Activated CD4-positive, CD25-positive, alpha-beta regulatory T cell treated with anti-CD3 and anti-CD28 coated beads, Interleukin-2, amount 50 U/mL, for 16 hours (primary cell): Measurements from ENCODE around the gene MYO5A.
"Not testable (repeated sequence)": the region's sequence is repeated elsewhere in the genome, so short reads cannot be mapped to it uniquely, and the experiment has no call there.

Experiments
- DNase-seq: peaks from one replicate; pipeline ENCODE4 v3.0.0-alpha.2; 2020; ENCODE audit warnings: low read depth, low spot score

MYO5A gene

GRCh38 chr15:52288986-52289385 is 239.7 kb downstream of the MYO5A start:
- DNase-seq, result no peak

DNA sequence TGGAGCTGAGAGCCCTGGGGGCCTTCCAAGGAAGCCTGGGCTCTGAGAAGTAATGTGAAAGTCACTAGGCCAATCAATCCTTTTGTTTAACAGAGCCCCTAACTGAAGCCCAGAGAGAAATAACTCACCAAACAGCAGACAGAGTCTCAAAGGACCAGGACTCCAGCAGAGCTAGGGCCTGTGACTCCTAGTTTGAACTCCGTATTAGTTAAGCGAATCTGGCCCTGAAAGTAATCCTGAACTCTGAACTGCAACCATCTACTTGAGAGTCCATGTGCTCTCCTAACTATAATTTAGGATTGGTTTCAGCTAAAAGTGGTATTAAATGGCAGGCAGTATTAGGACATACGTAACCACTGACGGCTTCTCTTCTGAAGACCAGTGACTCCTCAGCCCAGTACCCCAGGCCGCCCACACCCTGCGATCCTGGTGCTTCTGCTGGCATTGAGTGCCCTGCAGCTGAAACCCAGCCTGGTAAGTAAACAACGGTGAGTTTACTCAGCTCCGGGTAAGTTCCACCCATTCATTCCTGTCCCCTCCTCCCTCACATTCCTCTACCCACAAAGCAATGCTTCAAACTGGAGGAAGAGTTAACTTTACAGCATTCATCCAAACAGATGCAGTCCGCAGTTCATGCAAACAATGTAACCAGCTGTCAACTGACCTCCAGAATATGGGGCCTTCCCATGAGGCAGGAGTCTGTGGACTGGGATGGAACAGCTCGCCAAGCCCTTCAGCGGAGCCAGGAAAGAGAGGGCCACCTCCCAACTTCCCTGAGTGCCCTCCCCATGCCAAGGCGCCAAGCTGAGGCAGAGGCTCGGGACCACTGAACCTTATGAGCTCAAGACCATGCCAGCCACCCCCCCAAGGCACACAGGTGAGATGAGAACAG is 240.4 kb downstream of the MYO5A start:
- DNase-seq, result no peak

GRCh38 chr15:52287114-52287513 is 241.6 kb downstream of the MYO5A start:
- DNase-seq, result no peak

GRCh38 chr15:52285941-52286340 is 242.7 kb downstream of the MYO5A start:
- not testable (repeated sequence) for DNase-seq

DNA sequence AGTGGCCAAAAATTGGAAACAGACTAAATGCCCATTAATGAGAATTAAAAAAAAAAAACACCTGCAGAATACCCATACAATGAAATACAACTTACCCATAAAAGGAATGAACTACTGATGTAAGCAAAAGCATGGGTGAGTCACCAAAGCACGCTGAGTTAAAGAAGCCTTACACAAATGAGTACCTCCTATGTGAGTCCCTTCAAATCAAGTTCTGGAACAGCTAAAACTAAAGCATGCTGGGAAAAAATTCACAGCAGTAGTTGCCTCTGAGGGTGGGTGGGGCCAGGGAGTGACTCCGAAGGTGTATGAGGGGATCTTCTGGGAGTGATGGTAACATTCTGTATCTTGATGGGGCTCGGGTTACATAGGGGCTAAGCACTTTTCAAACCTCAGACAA is 244.5 kb downstream of the MYO5A start:
- DNase-seq, result no peak

GRCh38 chr15:52283281-52283680 is 245.4 kb downstream of the MYO5A start:
- no peak for DNase-seq

DNA sequence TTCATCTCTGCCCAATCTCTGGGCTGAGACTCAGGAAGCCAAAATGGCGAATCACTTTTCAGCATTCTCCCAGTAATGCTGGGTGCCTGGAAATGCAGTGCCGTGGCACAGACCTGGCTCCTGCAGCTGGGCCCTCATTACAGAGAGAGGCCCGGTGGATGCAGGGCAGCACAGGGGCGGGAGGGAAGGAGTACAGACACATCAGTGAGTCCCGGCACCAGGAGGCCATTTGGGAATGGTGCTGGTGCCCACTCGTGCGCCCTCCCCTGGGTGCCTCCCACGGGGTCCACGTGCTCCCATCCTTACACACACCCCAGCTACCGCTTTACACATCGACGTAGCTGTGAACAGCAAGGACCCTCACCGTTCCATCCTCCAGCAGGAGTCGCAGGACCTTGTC is 246.3 kb downstream of the MYO5A start:
- no peak for DNase-seq

- DNase-seq, result no peak
Observed at GRCh38 chr15:52281085-52282035, 247.3 kb downstream of the MYO5A start.

GRCh38 chr15:52280326-52281084 is 248.2 kb downstream of the MYO5A start:
- DNase-seq, result no peak

- DNase-seq, result no peak
Observed at GRCh38 chr15:52278636-52279367, 249.9 kb downstream of the MYO5A start.

DNA sequence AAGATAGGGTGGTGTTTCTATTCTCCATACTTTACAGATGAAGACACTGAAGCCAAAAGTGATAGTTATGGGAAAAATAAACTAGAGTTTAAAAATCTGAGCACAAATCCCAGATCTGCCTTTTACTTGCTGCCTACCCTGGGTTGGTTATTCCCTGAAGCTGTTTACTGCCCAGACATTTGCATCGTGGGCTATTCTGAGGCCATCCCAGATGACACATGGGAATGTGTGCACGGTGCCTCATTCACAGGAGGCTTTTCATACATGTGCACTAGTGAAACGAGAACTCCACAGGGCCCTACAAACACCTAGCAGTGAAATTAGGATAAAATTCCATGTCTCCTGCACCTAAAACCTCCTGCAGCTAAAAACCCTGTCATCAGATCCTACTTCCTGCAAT is 250.5 kb downstream of the MYO5A start:
- no peak for DNase-seq

DNA sequence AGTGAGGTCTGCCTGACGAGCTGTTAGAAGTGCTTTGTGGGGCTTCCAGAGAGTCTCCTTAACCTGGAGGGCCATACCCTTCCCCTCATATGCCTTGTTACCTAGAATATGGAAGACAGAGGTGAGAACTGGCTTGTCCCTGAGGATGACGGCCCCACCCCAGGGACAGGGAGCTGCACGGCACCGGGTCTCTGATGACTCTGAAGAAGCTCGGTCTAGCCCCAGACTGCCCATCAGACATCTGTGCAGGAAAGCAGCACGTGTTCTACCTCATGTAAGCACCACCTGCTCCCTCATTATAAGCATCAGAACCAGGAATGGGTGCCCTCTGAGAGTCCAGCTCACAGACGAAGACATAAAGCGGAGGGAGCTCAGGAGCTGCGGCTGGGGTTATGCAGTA is 251.1 kb downstream of the MYO5A start:
- no peak for DNase-seq

- no peak for DNase-seq
Observed at GRCh38 chr15:52276256-52276770, 252.4 kb downstream of the MYO5A start.

GRCh38 chr15:52263563-52264282 is 265.0 kb downstream of the MYO5A start:
- DNase-seq, result no peak

DNA sequence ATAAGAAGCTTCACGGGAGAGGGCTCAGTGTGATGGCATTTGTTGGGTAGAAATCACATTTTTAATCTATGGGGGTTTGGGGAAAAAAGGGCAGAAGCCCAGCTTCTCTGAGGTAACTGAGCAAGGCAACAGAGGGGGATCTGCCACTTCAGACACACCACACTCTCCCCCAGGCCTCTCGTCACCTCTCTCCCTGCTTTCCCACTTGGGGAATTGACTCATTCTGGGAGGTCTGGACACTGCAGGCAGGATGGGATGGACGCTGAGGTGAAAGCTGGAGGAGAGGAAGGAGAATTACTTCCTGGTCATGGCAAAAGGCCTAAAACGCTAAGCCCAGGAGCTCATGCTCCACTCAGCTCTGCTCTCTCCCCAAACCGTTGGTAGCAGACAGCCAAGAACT is 266.3 kb downstream of the MYO5A start:
- DNase-seq, result no peak

- peak; percentile 24 for DNase-seq
Observed at GRCh38 chr15:52261498-52262242, 267.0 kb downstream of the MYO5A start.

DNA sequence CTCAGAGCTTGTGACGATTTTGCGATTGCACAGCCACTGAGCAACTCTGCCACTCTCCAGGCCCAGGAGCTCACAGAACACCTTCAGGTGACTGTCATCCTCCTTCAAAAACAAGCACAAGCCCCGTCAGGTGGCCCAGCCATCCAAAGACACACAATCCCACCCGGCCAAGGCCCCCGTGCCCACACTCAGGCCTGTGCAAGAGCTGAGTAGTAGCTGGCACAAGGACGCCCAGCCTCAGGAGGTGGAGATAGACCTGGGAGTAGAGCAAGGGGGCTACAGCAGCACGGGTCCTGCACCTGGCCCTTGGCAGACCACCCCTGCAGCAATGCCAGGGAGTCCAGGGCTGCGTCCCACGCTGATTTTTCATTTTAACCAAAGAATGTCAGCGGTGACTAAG is 267.7 kb downstream of the MYO5A start:
- no peak for DNase-seq

- no peak for DNase-seq
Observed at GRCh38 chr15:52259503-52259902, 269.2 kb downstream of the MYO5A start.

- no peak for DNase-seq
Observed at GRCh38 chr15:52258461-52258860, 270.2 kb downstream of the MYO5A start.

DNA sequence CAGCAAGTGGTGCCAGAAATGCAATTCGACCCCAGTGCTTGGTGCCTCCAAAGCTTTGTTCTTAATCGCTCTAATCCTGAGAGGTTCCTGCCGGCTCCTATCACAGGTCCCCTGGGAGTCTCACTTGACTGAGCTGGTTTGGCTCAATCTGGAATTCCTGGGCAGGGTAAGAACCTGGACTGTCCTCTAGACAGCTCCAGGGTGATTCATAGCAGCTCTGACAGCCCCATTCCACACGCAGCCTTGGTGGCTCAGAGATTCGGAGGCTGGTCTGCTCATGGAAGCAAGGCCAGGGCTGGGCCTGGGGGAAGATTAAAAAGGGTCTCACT is 271.0 kb downstream of the MYO5A start:
- DNase-seq, result no peak
